Subcutaneous abdominal adipose tissue (tissue), 5 donors: Measurements from ENCODE around the gene GP1BA.

Source experiments
- H3K27ac ChIP-seq: one replicate; pipeline ENCODE4 v1.7.0; 2013; ENCODE audit warnings: low read depth, mild to moderate bottlenecking, inconsistent platforms, low read length, moderate library complexity
- H3K27me3 ChIP-seq, 5 donors: one replicate each; pipeline ENCODE4 v1.7.0; 2013; ENCODE audit warnings: low read length in 5 of 5, inconsistent platforms in 1 of 5; ENCODE audit not compliant: control insufficient read depth in 5 of 5, insufficient read depth in 4 of 5
- H3K36me3 ChIP-seq, 5 donors: one replicate each; pipeline ENCODE4 v1.7.0; 2013; ENCODE audit warnings: low read length in 5 of 5; ENCODE audit not compliant: control insufficient read depth in 5 of 5, insufficient read depth in 5 of 5
- H3K4me1 ChIP-seq, 5 donors: one replicate each; pipeline ENCODE4 v1.7.0; 2013; ENCODE audit warnings: low read length in 5 of 5, mild to moderate bottlenecking in 3 of 5, moderate library complexity in 1 of 5; ENCODE audit not compliant: control insufficient read depth in 5 of 5, insufficient read depth in 5 of 5
- H3K4me3 ChIP-seq, 5 donors: one replicate each; pipeline ENCODE4 v1.7.0; 2013; ENCODE audit warnings: low read length in 5 of 5, low read depth in 1 of 5
- H3K9ac ChIP-seq, 5 donors: one replicate each; pipeline ENCODE4 v1.7.0; 2013; ENCODE audit warnings: low read length in 5 of 5, mild to moderate bottlenecking in 4 of 5, moderate library complexity in 3 of 5
- H3K9me3 ChIP-seq, 5 donors: one replicate each; pipeline ENCODE4 v1.7.0; 2013; ENCODE audit warnings: low read length in 5 of 5; ENCODE audit not compliant: control insufficient read depth in 5 of 5
- donor health status: healthy.
- donor health status: healthy.
- donor health status: healthy.
- donor health status: healthy.
- donor health status: healthy.

Gene GP1BA

DNA sequence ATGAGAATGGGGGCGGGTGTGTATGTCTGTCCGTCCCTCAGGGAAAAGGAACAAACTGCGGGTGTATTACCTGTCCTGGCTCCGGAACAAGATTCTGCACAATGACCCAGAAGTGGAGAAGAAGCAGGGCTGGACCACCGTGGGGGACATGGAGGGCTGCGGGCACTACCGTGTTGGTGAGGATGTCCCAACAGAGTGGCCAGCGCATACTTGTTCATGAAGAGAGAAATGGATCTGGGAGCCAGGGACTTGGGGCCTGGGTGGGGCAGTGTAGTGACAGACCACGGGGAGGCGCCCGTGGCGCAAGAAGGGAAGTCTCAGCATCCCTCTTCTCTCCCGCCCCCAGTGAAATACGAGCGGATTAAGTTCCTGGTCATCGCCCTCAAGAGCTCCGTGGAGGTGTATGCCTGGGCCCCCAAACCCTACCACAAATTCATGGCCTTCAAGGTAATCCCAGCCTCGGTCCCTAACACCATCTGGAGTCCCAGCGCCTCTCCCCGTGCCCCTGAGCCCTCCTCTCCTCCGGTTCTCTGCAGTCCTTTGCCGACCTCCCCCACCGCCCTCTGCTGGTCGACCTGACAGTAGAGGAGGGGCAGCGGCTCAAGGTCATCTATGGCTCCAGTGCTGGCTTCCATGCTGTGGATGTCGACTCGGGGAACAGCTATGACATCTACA lies 36.3 kb upstream of the GP1BA start:
- Histone ChIP-seq H3K36me3 (peaks cover 0 to 66% (median 63%) of the 10 kb centered on the region in 5 donors), H3K9ac (no peak overlapping the region)

DNA sequence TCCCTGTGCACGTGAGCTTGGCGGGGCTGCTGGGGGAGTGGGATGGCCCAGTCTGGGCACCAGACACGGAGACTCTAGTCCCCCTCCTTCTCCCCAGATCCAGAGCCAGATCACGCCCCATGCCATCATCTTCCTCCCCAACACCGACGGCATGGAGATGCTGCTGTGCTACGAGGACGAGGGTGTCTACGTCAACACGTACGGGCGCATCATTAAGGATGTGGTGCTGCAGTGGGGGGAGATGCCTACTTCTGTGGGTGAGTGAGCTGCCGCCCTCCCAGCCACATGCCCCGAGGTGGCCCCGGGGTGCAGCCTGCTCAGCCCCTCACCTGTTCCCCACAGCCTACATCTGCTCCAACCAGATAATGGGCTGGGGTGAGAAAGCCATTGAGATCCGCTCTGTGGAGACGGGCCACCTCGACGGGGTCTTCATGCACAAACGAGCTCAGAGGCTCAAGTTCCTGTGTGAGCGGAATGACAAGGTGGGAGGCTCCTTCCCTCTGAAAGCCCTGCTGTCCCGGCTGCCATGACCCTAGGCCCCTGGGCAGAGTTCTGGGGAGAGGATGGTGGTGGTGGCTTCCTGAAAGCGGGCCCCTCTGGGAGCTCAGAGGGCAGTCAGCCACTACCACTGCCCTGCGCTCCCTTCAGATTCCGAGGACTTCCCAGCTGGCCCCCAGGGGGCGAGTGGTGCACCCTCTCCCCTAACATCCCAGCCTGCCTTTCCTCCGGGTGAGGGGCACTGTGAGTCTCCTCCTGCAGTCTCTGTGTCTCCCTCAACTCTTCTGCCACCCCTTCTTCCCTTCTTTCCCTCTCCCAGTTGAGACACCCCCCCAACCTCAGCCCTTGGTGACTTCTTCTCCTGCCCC lies 35.5 kb upstream of the GP1BA start:
- peaks cover 5 to 26% (median 9%) of the 10 kb centered on the region in 5 donors for H3K27me3 ChIP-seq
- peaks cover 0 to 58% (median 56%) of the 10 kb centered on the region in 5 donors for H3K36me3 ChIP-seq
- peaks cover 0 to 33% (median 25%) of the 10 kb centered on the region in 5 donors for H3K4me1 ChIP-seq
- no peak overlapping the region for H3K9ac ChIP-seq
- no peak overlapping the region for H3K4me3 ChIP-seq
- H3K27ac ChIP-seq: no peak overlapping the region
- no peaks in the 10 kb centered on the region for H3K9me3 ChIP-seq

More for the DNA sequence above, 36.3 kb upstream of the GP1BA start:
- no peak overlapping the region for H3K4me3 ChIP-seq
- no peak overlapping the region for H3K27ac ChIP-seq
- H3K27me3 ChIP-seq: peaks cover 5 to 23% (median 9%) of the 10 kb centered on the region in 5 donors
- H3K4me1 ChIP-seq: peaks cover 0 to 25% (median 23%) of the 10 kb centered on the region in 5 donors
- H3K9me3 ChIP-seq: no peaks in the 10 kb centered on the region

DNA sequence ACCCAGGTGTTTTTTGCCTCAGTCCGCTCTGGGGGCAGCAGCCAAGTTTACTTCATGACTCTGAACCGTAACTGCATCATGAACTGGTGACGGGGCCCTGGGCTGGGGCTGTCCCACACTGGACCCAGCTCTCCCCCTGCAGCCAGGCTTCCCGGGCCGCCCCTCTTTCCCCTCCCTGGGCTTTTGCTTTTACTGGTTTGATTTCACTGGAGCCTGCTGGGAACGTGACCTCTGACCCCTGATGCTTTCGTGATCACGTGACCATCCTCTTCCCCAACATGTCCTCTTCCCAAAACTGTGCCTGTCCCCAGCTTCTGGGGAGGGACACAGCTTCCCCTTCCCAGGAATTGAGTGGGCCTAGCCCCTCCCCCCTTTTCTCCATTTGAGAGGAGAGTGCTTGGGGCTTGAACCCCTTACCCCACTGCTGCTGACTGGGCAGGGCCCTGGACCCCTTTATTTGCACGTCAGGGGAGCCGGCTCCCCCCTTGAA lies 34.8 kb upstream of the GP1BA start:
- peaks cover 5 to 26% (median 9%) of the 10 kb centered on the region in 5 donors for H3K27me3 ChIP-seq
- no peak overlapping the region for H3K27ac ChIP-seq
- peaks cover 0 to 39% (median 27%) of the 10 kb centered on the region in 5 donors for H3K4me1 ChIP-seq
- no peaks in the 10 kb centered on the region for H3K9me3 ChIP-seq
- no peak overlapping the region for H3K9ac ChIP-seq
- peaks cover 0 to 52% (median 51%) of the 10 kb centered on the region in 5 donors for H3K36me3 ChIP-seq
- no peak overlapping the region for H3K4me3 ChIP-seq

DNA sequence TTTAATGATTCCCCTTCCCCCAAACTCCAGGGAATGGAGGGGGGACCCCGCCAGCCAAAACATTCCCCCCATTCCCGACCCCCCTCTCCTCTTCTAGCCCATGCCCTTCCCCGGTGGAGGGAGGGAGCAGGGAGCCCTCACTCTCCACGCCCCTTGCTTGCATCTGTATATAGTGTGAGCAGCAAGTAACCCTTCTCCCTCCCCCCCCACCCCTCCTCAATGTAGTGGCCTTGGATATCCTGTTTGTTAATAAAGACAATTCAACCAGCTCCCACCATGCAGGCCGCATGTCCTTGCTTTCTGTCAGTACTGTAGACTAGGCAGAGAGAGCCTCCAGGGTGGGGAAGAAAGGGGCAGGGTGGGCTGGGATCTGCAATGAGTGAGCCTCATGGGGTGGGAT lies 34.3 kb upstream of the GP1BA start:
- H3K9me3 ChIP-seq: no peaks in the 10 kb centered on the region
- peaks cover 0 to 44% (median 31%) of the 10 kb centered on the region in 5 donors for H3K4me1 ChIP-seq
- no peak overlapping the region for H3K27ac ChIP-seq
- H3K4me3 ChIP-seq: no peak overlapping the region
- no peak overlapping the region for H3K9ac ChIP-seq
- H3K27me3 ChIP-seq: peaks cover 5 to 26% (median 9%) of the 10 kb centered on the region in 5 donors
- peaks cover 0 to 46% (median 45%) of the 10 kb centered on the region in 5 donors for H3K36me3 ChIP-seq

DNA sequence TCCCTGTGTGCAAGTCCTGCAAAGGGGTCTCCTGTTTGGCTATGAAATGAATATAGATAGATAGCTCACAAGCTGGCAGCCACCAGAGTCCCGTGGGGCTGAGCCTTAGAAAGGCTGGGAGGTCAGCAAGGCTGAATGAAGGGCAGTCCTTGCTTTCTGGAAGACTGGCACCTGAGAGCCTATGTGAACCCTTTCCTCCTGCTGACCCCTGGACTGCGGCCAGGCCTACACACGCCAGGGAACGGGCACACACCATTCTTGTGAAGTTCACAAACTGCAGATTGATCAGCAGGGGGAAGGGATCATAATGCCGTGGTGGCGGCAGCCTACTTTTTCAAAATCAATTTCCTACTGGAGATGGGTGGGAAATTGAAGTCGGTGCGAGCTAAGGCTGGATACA lies 33.7 kb upstream of the GP1BA start:
- Histone ChIP-seq H3K9ac (no peak overlapping the region), H3K27ac (no peak overlapping the region), H3K9me3 (no peaks in the 10 kb centered on the region), H3K4me3 (peak overlapping the region in 2 of 5 donors; percentile 70 to 72), H3K27me3 (peaks cover 5 to 26% (median 9%) of the 10 kb centered on the region in 5 donors), H3K4me1 (peaks cover 0 to 50% (median 36%) of the 10 kb centered on the region in 5 donors), H3K36me3 (peaks cover 0 to 41% (median 40%) of the 10 kb centered on the region in 5 donors)

DNA sequence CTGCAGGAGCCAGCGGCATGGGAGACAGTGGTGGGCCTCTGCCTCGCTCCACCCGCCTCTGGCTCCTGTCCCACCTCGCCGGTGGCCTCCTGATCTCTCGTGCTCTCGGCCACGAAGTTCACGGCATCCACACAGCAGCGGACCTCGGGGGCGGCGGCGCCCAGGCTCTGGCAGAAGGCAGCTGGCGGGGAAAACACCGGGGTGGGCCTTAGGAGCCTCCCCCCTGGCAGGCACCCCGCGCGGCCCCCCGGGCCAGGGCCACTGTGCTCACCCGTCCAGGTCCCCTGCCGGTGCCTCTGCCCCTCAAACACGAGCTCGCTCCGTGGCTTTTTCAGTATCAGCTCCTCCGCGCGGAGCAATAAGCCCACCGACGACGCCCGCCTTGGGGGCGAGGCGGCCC lies 33.1 kb upstream of the GP1BA start:
- H3K4me1 ChIP-seq: peaks cover 0 to 53% (median 37%) of the 10 kb centered on the region in 5 donors
- peaks cover 5 to 26% (median 9%) of the 10 kb centered on the region in 5 donors for H3K27me3 ChIP-seq
- H3K9ac ChIP-seq: peak overlapping the region in 1 of 5 donors; percentile 41
- H3K9me3 ChIP-seq: no peaks in the 10 kb centered on the region
- H3K36me3 ChIP-seq: peaks cover 0 to 35% (median 34%) of the 10 kb centered on the region in 5 donors
- no peak overlapping the region for H3K27ac ChIP-seq
- peak overlapping the region in 4 of 5 donors; percentile 45 to 72 (median 69) for H3K4me3 ChIP-seq

DNA sequence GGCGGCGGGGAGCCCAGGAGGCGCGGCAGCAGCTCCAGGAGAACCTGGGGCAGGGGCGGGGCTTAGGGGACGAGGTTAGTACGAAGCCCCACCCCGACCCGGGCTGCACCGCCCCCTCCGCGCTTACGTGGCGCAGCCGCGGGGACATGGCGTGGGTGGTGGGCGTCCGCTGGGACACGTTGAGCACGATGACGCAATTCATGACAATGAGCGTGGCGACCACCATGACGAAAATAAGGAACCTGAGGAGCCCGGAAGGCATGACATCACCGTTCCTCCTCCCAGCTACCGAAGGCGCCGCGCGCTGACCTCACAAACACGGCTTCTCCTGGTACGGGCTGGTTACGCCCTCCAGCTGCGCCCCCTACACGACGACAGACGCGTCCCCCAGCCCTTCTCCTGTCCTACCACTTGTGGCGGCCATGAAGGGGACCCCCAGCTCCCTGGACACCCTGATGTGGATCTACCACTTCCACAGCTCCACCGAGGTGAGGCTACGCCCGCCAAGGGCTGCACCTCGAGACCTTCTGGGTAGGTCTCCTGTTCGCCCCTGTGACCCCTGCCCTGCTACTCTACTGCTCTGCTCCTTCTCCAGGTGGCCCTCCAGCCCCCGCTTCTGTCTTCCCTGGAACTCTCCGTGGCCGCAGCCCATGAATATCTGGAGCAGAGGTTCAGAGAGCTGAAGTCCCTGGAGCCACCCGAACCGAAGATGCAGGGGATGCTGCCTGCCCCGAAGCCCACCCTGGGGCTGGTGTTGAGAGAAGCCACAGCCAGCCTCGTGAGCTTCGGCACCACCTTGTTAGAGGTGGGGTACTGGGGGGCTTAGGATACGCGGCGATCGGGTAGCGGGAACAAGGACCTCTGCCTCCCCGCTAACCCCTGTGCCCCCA lies 32.5 kb upstream of the GP1BA start, which contains the start of gene C17orf107:
Gene C17orf107, plus strand, starts transcription at position 196 of the 890 bp plus-strand sequence. Its CDS starts 227 bp downstream, at position 423.
- Histone ChIP-seq H3K27me3 (peaks cover 5 to 26% (median 9%) of the 10 kb centered on the region in 5 donors), H3K4me1 (peaks cover 0 to 53% (median 37%) of the 10 kb centered on the region in 5 donors), H3K9ac (peak within 1 kb of the TSS in 4 of 5 donors; percentile 1 to 71 (median 56)), H3K36me3 (peaks cover 0 to 28% (median 28%) of the 10 kb centered on the region in 5 donors), H3K4me3 (peak within 1 kb of the TSS; percentile 45 to 72 (median 68)), H3K27ac (no peak within 1 kb of the TSS), H3K9me3 (no peaks in the 10 kb centered on the region)

DNA sequence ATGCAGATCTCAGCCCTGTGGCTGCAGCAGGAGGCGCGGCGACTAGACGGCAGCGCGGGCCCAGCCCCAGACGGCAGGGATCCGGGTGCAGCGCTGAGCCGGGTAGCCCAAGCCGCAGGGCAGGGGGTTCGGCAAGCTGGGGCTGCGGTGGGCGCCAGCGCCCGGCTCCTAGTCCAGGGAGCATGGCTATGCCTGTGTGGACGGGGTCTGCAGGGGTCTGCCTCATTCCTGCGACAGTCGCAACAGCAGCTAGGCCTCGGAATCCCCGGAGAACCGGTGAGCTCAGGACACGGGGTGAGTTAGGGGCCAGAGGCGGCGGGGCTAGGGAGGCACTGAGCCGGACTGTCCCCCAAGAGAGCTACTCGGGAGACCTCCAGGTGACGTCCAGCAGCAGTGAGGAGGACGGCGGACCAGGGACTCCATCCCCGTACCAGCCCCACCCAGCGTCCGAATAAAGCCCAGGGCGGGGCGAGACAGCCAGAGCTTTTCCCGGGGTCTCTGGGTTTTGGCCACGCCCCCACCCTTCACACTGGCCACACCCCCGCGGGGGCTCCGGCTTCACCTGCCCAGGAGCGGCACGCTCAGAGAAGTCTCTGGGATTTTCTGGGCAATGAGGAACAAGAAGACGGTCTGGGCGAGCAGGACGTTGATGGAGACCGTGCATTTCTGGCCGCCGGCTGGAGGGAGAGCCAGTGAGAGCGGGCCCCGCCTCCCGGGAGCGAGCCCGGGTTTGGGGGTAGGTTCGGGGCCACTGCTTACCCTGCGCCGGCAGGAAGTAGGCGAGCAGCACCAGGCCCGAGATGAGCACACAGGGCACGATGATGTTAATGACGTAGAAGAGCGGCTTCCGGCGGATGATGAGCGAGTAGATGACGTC lies 31.6 kb upstream of the GP1BA start:
- Histone ChIP-seq H3K9me3 (no peaks in the 10 kb centered on the region), H3K27ac (no peak overlapping the region), H3K9ac (peak overlapping the region in 3 of 5 donors; percentile 1 to 45 (median 37)), H3K27me3 (peaks cover 5 to 26% (median 9%) of the 10 kb centered on the region in 5 donors), H3K36me3 (peaks cover 0 to 20% (median 19%) of the 10 kb centered on the region in 5 donors), H3K4me3 (peak overlapping the region in 4 of 5 donors; percentile 45 to 72 (median 69)), H3K4me1 (peaks cover 0 to 53% (median 37%) of the 10 kb centered on the region in 5 donors)
